ENCODE measurements around the gene LRPAP1. TPM values are rescaled to one million over a fixed set of nuclear protein-coding genes. Genes with fewer than 3 reads are reported as not detected.

LRPAP1 gene
- total RNA-seq, 1 donor from 2014 or later = 98.7 TPM

- DNase-seq (ENCODE audit: extremely low spot score in 2 of 2) = no peak
- Histone ChIP-seq H3K27ac (no peak overlapping the region), H3K4me3 (no peak overlapping the region), H3K36me3 (peaks cover 0 to 54% of the 10 kb centered on the region in 2 donors), H3K9me3 (no peaks in the 10 kb centered on the region), H3K27me3 (no peaks in the 10 kb centered on the region), H3K4me1 (no peaks in the 10 kb centered on the region)
- no peak for TF ChIP-seq POLR2A (IDR thresholded peaks at IDR 0.05)
- TF ChIP-seq CTCF (IDR thresholded peaks at IDR 0.05) = no peak
- TF ChIP-seq POLR2AphosphoS5 (IDR thresholded peaks at IDR 0.05; ENCODE audit: insufficient read depth in 1 of 2, low read depth in 1 of 2) = no peak
- intact Hi-C loops (cut with DNase I) = no loop called here
Measured at GRCh38 chr4:3508542-3508941, 23.7 kb downstream of the LRPAP1 start.

- H3K9me3 ChIP-seq = no peaks in the 10 kb centered on the region
- H3K4me1 ChIP-seq = peaks cover 7% of the 10 kb centered on the region
- H3K27ac ChIP-seq = no peak overlapping the region
- H3K36me3 ChIP-seq = peaks cover 0 to 26% of the 10 kb centered on the region in 2 donors
- no peak for TF ChIP-seq POLR2AphosphoS5 (IDR thresholded peaks at IDR 0.05; ENCODE audit: insufficient read depth in 1 of 2, low read depth in 1 of 2)
- no peaks in the 10 kb centered on the region for H3K27me3 ChIP-seq
- H3K4me3 ChIP-seq = no peak overlapping the region
- no peak for DNase-seq (ENCODE audit: extremely low spot score in 2 of 2)
- intact Hi-C loops (cut with DNase I) = no loop called here
Measured at GRCh38 chr4:3505231-3505630, 27.0 kb downstream of the LRPAP1 start.

- H3K4me1 ChIP-seq = peaks cover 7% of the 10 kb centered on the region
- no peaks in the 10 kb centered on the region for H3K9me3 ChIP-seq
- TF ChIP-seq POLR2AphosphoS5 (IDR thresholded peaks at IDR 0.05; ENCODE audit: insufficient read depth in 1 of 2, low read depth in 1 of 2) = no peak
- TF ChIP-seq POLR2A (IDR thresholded peaks at IDR 0.05) = no peak
- TF ChIP-seq CTCF (IDR thresholded peaks at IDR 0.05) = no peak
- no peak for DNase-seq (ENCODE audit: extremely low spot score in 2 of 2)
- intact Hi-C loops (cut with DNase I) = no loop called here
- H3K27me3 ChIP-seq = no peaks in the 10 kb centered on the region
- no peak overlapping the region for H3K4me3 ChIP-seq
- peaks cover 0 to 18% of the 10 kb centered on the region in 2 donors for H3K36me3 ChIP-seq
- no peak overlapping the region for H3K27ac ChIP-seq
Measured at GRCh38 chr4:3502941-3503936, 29.0 kb downstream of the LRPAP1 start.

- peaks cover 7% of the 10 kb centered on the region for H3K4me1 ChIP-seq
- peaks cover 0 to 12% of the 10 kb centered on the region in 2 donors for H3K36me3 ChIP-seq
- intact Hi-C loops (cut with DNase I) = no loop called here
Measured at GRCh38 chr4:3501825-3502425, 30.3 kb downstream of the LRPAP1 start.

More at GRCh38 chr4:3501825-3502425, 30.3 kb downstream of the LRPAP1 start:
- no peak for DNase-seq (ENCODE audit: extremely low spot score in 2 of 2)
- TF ChIP-seq POLR2A (IDR thresholded peaks at IDR 0.05) (no peak), CTCF (IDR thresholded peaks at IDR 0.05) (no peak), POLR2AphosphoS5 (IDR thresholded peaks at IDR 0.05; ENCODE audit: insufficient read depth in 1 of 2, low read depth in 1 of 2) (no peak)
- Histone ChIP-seq H3K9me3 (no peaks in the 10 kb centered on the region), H3K27me3 (no peaks in the 10 kb centered on the region), H3K4me3 (no peak overlapping the region), H3K27ac (no peak overlapping the region)

Data from vagina (tissue), 2 donors.